ENCODE data around the gene LRP11.

Gene LRP11

GRCh38 chr6:149806127-149806526, 58.0 kb downstream of the LRP11 start:
- DNase-seq = no peak

- no peak for DNase-seq
These were observed 80.6 kb downstream of the LRP11 start for GRCh38 chr6:149783551-149783950.

- DNase-seq = no peak
These were observed 81.8 kb downstream of the LRP11 start for GRCh38 chr6:149782337-149782736.

DNA sequence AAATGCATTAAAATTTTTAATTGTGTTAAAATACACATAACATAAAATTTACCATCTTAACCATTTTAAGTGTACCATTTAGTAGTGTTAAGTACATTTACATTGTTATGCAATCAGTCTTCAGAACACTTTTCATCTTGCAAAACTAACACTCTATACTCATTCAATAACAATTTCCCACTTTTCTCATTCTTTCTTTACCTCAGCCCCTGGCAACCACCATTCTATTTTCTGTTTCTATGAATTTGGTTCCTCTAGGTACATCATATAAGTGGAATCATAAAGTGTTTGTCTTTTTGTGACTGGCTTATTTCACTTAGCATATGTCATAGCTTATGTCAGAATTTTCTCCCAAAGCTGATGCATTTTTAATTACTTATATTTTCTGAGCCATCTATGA, 82.4 kb downstream of the LRP11 start:
- DNase-seq = no peak

- DNase-seq = no peak
These were observed 84.6 kb downstream of the LRP11 start for GRCh38 chr6:149779644-149779963.

- no peak for DNase-seq
These were observed 86.5 kb downstream of the LRP11 start for GRCh38 chr6:149777624-149778023.

- DNase-seq = no peak
These were observed 92.2 kb downstream of the LRP11 start for GRCh38 chr6:149771925-149772324.

- no peak for DNase-seq
These were observed 93.0 kb downstream of the LRP11 start for GRCh38 chr6:149771185-149771584.

GRCh38 chr6:149769676-149770075, 94.5 kb downstream of the LRP11 start:
- no peak for DNase-seq

Data from nucleus accumbens (tissue), 56 donors.